HG02852 (cell line): ENCODE data around the gene TFE3.
"Not testable (repeated sequence)": the region's sequence is repeated elsewhere in the genome, so short reads cannot be mapped to it uniquely, and the experiment has no call there.

Source experiments
- ATAC-seq: cut with Tn5 transposase; IDR thresholded peaks from one replicate; pipeline ENCODE4 v1.9.1; 2021; ENCODE audit warnings: mild to moderate bottlenecking, moderate library complexity; ENCODE audit not compliant: unreplicated experiment

TFE3 gene

DNA sequence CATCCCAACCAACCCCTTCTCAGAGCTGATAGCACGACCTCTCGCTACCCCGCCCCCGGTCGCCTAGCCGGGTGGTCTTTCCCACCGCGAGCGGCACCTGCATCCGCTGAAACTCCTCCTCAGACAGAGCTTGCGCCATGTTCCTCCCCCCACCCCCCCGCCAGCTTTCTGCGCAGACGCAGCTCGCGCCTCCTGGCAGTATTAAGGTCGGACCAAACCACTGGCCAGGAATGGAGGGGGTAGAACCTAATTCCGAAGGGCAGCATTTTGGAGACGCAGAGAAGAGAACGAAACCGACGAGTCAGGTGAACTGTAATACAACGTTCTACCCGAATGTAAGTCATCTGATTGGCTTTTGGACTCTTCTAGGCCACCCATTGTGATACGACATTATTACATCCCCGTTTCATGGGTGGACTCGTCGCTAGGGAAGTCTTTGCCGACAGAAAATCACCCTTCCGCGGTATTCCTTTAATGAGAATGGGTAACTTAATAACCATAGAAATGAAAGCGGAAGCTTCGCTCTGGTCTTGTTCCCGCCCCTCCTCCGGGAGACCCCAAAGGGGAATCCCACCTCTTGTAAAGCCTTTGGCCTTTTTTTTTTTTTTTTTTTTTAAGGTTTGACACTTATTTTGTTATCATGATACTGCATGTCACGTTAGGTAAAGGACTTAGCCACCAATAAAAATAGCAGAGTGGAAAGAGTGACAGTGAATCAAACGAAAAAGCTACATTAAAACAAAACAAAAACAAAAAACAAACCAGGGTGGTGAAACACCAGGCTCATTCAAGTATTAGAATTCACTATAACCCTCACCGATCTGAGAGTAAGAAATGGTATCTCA lies 40.8 kb downstream of the TFE3 start, which contains the start of gene GRIPAP1:
TSS of gene GRIPAP1 (minus strand) at position 174 of the 845 bp plus-strand sequence. CDS start at position 139, 35 bp downstream.
- ATAC-seq, result peak; percentile 68

DNA sequence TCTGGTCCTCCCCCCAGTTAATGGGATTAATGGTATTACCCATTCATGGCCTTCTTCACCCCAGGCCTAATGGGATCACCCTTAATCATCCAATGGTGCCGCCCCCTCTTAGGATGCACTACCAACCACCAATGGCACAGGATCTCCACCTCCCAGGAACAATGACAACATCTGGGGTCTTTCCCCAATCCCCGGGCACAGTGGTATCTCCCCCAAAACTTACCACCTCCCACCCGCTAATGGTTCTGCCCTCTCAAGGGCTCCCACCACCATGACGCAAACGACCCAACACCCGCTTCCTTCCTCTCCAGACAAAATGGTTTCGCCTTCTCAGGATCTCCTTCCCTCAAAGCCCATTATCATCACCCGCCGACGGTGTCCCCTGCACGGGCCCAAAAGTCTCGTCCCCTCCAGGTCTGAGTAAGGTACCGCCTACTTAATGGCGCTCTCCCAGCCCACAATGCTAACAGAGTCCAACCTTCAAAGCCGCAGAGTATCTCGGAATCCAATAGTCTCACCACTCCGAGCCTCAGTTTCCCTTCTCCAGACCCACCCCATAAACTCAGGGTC lies 41.6 kb downstream of the TFE3 start:
- peak; percentile 27 for ATAC-seq

DNA sequence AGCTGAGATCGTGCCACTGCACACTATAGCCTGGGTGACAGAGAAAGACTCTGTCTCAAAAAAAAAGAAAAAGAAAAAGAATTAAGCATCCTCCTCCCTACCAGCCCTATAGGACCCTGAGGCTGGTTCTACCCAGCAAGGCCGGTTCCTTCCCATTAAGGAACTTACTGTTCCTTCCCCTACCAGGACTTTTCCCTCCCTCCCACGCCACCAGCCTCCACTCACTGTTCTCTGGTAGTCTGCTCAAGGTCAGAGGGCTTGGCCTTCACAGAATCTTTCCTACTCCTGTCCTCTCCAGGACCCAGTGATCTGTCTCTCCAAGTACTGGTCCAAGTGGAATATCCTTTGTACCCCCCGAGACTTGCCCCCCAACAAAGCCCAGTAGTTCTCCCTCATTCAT lies 42.5 kb downstream of the TFE3 start:
- no peak for ATAC-seq

DNA sequence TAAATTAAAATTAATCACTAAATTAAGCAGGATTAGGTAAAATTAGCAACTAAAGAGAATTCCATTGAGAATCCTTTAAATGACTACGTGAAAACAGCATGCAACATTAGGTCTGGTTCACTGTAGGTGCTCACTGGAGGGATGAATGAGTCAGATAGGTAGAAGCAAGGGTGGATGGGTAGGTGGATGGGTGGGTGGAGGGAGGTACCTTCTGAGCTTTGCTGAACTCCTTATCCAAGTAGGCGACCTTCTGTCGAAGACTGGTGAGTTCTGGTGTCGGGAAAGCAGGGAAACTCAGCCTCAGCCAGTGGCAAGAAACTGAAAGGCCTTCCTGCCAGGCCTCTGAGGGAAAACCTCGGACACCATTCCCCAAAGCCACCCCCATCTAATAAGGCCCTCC lies 44.1 kb downstream of the TFE3 start:
- no peak for ATAC-seq

DNA sequence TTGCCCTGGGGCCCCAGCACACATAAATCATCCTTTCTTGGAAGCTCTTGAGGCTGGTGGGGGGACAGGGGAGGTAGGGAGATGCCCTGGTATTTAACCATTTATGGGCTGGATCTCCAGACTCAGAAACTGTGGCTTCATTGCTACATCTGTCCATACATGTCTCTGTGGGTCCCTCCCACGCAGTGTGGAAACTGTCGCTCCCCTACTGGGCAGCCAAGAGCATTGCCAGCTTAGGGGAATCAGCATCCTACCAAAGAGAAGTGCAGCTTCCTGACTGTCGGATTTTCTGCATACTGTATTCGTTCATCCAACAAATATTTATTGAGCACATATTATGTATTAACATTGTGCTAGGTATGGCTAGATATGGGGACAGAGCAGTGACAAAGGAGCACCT lies 44.8 kb downstream of the TFE3 start:
- no peak for ATAC-seq

DNA sequence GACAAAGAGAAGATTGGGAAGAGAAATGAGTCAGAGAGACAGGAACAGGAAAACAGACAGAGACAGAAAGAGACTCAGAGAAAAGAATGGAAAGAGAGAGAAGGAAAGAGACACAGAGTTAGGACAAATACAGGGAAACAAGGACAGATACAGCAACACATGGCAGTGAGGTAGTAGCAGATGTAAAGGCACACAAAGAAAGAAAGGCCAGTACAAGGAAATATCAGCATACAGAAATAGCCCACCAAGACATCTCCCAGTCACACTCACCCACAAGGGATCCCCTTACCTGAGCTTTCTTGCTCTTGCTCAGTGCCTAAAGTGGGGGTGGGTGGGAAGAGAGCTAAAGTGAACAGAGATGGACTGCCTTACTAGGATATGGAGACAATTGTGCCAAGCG lies 45.3 kb downstream of the TFE3 start:
- ATAC-seq, result no peak

DNA sequence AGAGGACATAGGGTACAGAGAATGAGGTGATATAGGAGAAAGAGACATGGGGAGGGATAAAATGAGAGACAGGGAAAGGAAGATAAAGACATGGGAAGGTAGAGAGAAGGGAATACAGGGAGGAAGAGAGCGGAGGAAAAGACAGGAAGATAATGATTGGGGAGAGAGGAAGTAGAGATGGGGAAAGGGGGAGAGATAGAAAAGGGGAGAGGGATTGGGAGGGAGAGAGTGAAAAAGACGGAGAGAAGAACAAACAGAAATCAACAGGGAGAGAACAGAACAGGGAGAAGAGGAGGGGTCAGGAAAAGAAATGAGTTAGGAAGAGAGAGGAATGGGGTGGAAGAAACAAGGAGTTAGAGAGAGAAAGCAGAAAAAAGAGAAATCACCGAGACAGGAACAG lies 45.7 kb downstream of the TFE3 start:
- no peak for ATAC-seq

DNA sequence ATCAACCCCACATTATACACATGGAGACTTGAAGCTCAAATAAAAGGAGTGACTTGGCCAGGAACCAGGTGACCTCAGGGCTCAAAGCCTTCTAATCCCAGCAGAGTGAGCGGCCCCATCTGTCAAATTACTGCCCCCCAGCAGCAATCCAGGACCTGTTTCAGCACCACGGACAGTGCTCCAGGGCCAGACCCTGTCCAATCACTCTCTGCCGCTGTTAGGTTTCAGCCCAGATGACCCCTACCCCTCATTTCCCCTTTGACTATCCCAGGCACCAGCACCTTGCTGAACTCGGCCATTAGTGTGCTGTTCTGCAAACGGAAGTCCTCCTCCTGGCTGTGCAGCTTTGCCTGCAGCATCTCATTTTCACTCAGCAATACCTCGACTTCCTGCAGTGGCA lies 46.2 kb downstream of the TFE3 start:
- ATAC-seq, result no peak

DNA sequence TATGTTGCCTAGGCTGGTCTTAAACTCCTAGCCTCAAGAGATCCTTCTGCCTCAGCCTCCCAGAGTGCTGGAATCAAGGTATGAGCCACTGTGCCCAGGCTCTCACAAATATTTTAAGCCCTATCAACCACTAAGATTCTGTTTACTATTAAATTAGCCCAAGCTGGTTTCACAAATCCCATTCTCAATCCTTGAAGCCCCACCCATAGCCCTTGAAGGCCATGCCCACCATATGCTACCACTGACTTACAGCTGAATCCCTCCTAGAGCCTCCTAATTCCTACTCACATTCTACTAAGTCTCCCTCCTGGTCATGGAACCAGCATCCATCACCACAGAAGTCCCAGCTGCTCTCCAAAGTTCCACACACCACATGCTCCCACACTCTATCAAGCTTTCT lies 50.8 kb downstream of the TFE3 start:
- ATAC-seq, result no peak

DNA sequence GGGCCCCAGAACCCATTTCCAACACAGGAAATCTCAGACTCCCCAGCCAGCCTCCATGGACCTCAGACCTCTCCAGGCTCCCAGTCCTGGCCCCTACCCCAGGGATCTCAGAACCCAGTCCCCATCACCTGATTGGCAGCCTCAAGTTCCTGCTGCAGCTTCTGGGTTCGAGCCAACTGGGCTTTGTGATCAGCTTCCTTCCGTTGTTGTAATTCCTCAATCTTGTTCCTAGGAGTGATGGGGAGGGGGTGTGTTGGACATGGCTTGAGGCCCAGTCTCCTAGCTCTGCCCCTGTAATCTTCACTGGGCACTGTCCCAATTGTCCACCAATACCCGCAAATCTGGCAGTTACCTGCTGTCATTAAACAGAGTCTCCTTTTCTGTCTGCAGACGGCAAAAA lies 53.7 kb downstream of the TFE3 start:
- no peak for ATAC-seq

DNA sequence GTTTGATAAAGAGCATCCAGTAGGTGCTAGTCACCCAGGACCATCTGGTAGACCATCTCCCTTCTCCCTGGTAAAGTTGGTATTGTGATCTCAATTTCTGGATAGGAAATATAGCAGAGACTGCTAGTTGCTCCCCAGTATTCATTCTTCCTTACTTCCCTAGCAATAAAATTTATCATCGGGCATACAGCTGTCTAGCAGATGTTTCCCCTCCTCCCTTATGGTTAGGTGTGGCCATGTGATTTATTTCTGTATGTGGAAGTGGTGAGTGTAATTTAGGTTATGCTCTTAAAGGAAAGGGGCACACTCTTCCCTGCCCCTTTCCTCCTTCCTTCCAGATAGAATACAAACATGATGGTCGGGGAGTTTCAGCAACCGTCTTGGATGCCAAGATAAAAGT lies 59.3 kb downstream of the TFE3 start:
- no peak for ATAC-seq

DNA sequence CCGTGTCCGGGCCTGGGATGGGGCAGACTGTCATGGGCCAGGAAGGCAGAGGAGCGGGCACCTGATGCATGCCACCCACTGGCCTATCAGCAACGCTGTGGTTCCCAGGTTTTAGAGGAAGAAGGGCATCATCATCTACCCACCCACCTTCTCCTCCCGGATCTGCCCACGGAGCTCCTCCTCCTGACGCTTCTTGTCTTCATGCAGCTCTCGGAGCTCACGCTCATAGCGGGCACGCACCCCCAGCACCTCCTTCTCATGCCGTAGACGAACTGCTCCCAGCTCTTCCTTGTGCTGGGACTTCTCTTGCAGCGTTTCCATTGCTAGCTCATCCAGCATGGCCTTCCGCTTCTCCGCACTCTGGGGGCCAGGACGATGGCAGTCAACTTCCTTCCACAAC lies 60.1 kb downstream of the TFE3 start:
- ATAC-seq, result no peak

DNA sequence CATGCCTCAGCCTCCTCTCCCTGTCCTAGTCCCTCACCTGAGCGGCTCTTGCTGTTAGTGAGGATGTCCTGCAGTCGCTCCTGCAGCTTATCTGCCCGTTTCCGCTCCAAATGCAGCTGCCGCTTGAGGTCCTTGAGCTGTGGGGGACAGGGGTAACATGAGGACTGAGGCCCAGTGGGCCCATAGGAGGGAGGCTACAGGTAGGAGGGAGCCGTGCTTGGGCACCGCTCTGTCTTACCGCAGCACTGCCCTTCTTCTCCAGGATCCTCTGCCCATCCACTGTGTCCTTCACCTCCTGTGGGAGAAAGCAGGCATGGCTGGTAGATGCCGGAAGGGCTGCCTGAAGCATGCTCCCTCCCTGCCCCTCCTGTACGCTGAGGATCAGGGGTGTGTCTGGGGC lies 62.0 kb downstream of the TFE3 start:
- ATAC-seq, result no peak

DNA sequence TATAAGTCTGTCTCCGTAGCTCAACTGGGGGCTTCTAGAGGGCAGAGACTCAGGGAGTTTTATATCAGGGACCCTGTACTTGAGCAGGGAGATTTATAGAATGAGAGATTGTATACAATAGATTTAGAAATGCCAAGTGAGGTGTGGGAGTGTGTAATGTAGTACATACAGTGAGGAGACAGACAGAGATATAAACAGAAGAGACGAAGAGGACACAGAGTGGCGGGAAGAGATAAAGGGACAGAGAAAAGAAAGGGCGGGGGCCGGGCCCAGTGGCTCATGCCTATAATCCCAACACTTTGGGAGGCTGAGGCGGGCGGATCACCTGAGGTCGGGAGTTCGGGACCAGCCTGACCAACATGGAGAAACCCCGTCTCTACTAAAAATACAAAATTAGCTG lies 62.8 kb downstream of the TFE3 start:
- not testable (repeated sequence) for ATAC-seq
